ENCODE data around the gene CELA2B.
A peak's percentile ranks its signal among the peaks of the same experiment; 100 is the strongest.
"Not testable (repeated sequence)": the region's sequence is repeated elsewhere in the genome, so short reads cannot be mapped to it uniquely, and the experiment has no call there.

CELA2B gene

DNA sequence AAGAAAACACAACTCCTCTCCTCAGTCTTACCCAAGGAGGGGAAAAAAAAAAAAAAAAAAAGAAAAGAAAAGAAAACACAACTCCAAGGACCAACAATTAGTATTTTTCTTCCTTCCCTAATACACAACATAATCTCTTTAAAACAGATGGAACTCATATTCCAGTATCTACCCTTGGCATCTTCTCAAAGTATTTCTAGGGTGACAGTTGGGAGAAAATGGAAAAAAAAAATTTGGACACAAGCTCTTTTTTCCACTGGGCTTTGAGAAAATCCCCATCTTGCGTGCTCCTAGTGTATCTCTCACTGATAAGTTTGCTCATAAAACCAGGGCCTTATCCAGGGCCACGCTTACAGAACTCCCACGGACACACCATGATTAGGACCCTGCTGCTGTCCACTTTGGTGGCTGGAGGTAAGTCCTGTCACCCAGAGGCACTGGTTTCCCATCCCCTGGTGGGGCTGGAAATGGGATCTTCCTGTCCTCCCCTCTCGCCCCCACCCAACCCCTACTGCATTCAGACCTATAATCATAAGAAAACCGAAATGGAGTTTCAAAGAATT is at the start of gene CELA2B:
Gene CELA2B (plus strand): TSS at position 353 of the 563 bp plus-strand sequence. CDS start 22 bp downstream, at position 375.
- DNase-seq (ENCODE audit: low spot score) = no peak

DNA sequence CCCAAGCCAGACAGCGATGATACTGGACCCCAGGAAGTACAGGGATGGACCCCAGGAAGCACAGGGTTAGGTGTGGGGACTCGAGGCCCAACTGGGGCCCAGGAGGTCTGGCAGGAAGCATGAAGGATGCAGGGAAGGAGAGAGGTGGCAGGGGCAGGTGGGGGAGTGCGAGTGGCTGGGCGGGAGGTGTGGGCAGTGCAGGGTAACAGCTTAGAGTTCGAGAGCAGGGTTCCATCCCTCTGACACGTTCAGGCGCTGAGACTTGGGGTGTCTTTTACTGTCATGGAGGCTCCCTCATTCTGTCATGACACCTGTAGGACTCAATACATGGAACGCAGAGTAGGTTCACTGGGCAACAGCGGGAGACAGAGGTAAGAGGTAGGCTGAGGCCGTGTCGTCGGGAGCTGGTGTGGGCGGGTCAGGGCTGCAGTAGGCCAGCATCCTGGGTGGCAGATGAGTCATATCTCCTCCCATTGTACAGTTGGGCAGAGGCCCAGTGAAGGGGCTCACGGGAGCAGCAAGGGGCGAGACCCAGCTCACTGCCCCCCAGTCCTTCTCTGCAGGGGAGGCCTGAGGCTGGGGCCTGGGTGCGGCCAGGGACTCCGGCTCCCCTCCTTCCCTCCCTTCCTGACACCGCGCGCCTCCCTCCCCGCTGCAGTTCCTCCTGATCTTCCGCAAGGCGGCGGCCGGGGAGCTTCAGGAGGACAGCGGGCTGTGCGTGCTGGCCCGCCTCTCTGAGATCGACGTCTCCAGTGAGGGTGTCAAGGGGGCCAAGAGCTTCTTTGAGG is 49.2 kb upstream of the CELA2B start:
- peak; percentile 51 for DNase-seq (ENCODE audit: low spot score)

DNA sequence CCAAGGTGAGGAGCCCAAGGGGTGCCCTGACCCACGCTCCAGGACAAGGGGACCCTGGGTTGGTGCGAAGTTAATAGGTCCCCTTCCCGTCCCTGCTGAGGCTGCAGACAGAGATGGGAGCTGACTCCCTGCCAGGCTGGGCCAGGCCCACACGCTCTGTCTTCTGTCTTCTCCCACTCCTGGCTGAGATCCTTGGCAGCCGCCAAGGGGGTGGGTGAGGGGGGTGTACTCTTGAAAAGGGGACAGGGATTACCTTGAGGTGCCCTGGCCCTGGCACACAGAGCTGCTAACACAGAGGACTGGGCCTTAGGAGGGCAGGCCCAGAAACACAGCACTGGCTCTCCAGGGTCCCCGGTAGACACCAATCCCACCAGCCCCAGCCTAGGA is 48.6 kb upstream of the CELA2B start:
- DNase-seq (ENCODE audit: low spot score) = no peak

DNA sequence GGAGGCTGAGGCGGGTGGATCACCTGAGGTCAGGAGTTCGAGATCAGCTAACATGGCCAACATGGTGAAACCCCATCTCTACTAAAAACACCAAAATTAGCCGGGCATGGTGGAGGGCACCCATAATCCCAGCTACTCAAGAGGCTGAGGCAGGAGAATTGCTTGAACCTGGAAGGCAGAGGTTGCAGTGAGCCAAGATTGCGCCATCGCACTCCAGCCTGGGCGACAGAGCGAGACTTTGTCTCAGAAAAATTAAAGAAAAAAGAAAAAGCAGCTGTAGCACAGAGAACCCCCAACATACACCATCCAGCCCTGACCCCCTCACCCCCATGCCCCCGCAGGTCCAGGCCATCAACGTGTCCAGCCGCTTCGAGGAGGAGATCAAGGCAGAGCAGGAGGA is 47.7 kb upstream of the CELA2B start:
- DNase-seq (ENCODE audit: low spot score) = not testable (repeated sequence)

DNA sequence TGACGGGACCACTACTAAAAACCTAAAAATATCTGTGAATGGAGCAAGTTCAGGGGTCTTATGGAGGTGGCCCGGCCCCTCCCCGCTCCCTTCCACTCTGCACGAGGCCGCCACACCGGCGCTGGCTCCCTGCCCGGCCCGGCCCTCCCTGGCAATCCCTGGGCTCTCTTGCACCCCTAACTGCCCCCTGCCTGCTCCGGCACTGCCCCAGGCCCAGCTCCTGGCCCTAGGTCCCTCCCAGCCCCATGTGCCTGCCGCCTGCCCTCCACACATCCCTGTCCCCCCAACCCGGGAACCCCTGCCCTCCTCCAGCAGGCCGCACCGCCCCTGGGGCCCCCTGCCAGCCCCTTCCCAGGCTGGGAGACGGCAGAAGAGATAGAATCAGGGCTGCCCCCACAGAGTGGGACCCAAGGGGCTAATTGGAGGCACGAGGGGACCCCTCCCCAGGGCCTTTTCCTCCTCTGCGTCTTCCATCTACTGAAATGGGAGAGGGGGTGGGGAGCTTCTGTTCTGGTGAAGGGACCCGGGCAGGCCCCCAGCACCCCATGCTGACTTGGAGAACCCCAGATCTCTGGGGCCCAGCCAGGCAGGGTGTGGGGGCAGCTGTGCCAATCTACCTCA is 47.0 kb upstream of the CELA2B start:
- DNase-seq (ENCODE audit: low spot score) = no peak

DNA sequence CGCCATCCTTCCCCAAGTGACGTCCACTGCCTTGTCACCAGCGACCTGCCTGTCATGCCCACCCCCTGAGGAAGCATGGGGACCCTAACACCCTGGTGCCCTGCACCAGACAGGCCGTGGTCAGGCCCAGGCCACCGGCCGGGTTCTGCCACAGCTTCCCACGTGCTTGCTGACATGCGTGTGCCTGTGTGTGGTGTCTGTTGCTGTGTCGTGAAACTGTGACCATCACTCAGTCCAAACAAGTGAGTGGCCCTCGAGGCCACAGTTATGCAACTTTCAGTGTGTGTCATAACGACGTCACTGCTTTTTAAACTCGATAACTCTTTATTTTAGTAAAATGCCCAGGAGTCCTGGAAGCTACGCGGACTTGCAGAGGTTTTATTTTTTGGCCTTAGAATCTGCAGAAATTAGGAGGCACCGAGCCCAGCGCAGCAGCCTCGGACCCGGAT is 46.2 kb upstream of the CELA2B start:
- DNase-seq (ENCODE audit: low spot score) = no peak

DNA sequence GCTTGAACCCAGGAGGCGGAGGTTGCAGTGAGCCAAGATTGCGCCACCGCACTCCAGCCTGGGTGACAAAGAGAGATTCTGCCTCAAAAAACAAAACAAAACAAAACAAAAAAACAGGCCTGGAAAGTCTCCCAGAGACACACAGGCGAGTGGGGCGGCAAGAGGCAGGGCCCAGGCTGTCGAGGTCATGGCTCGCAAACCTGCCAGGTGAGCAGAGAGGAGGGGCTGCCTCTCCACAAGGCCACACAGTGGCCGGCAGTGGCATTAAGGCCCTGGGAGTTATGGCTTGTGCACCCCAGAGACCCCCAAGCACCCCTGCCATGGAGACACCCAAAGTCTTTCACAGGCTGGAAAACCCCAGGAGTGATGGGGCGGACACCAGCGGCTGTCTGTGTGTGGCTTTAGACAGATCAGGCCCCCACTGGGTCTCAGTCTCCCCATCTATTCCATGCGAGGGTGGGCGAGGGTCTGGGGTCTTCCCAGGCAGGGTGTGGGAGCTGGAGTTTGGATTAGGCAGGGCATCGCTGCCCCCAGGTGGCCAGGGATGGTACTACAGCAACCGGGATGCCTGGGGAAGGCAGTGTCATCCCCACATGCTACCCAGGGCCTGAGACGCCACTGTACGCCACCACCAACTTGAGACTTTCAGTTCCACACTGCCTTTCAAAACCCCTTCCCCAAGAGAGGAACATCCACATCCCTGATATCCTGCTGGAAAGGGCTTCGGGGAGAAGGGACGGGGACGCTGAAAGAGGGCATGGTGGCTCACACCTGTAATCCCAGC is 44.9 kb upstream of the CELA2B start:
- no peak for DNase-seq (ENCODE audit: low spot score)

DNA sequence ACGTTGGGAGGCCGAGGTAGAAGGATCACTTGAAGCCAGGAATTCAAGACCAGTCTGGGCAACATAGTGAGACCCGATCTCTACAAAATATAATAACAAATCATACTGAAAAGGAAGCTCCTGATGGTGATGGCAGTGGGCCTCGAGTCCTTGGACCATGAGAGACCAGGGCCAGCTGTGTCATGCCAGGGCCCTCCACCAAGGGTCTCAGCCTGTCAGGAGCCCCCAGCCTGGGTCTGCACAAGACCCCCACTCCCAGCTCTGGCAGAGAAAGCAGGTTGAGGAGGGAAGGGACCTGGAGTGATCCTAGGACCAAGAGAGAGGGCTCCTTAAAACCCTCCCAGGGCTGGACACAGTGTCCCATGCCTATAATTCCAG is 44.3 kb upstream of the CELA2B start:
- no peak for DNase-seq (ENCODE audit: low spot score)

DNA sequence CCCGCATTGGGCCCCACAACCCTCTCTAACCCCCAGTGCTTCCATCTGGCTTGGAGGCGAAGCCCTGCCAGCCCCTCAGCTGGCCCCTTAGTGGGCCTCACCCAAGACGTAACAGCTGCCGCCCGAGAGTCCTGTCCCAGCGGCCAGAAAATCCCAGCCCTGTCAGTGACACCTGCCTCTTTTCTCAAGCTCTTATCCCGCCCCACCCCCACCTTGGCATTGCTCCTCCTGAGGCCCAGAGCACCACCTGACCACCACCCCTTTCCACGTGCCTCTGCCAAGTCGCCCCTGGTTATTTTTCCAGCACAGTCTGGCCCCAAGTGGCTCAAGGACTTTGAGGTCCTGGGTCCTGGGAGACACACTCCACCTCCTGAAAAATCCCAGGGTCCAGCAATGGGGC is 43.6 kb upstream of the CELA2B start:
- DNase-seq (ENCODE audit: low spot score) = no peak

DNA sequence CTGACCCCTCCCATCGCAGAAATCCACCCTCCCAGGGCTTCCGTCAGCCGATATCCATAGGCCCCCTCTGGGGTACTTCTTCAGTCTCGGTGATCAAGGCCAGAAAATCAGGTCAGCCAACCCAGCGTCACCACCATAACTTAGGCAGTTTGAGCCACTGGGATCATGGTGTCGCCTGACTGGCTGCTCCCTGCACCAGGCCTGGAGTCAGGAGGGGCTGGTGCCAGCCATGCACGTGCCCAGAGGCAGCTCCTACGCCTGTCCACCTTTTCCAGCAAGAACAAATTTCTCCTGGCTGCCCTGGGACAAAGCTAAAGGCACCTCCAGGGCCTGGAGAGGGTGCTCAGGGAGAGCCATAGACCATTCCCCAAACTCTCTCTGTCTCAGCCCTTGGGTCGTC is 42.4 kb upstream of the CELA2B start:
- no peak for DNase-seq (ENCODE audit: low spot score)

DNA sequence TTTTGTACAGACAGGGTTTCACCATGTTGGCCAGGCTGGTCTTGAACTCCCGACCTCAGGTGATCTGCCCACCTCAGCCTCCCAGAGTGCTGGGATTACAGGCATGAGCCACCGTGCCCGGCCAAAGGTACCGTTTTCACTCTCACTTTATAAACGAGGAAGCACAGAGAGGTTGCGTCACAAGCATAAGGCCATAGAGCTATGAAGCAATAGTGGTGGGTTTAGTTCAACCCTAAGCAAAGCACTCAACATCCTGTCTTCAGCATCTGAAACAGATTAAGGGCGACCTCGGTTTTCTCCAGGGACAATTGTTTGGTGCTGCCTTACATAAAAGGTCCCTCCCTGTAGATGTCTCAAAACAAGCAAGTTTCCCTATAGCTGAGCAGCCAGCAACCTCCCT is 41.2 kb upstream of the CELA2B start:
- not testable (repeated sequence) for DNase-seq (ENCODE audit: low spot score)

DNA sequence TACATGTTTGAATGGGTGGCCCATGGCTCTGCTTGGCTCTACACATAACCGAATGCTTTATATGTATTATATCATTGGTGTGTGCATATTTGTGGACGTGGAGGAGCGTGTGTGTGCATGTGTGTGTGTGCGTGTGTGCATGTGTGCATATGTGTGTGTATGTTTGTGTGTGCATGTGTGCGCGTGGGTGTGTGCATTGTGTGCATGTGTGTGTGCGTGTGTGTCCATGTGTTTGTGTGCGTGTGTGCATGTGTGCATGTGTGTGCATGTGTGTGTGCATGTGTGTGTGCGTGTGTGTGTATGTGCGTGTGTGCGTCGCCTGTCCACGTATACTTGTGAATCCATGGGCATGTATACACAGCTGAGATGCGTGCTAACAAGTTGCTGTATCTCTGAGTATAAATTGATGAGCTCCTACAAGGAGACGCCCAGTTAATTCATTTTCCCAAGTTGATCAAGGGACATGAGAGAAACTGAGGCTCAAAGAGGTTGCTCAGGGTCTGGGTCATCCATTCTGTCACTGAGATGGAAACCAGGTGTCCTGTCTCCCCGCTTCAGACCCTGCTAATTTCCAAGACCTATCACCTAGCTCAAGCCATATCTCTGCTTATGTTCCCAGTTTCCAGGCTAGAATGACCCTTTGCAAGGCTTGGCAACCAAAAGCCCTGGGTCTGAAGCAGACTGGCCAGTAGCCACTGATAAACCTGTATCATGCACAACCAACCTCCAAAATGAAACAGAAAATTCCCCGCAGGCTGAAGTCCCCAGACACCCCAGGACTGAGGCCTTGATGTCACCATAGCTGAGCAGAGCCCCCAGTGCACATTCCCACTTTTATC is 40.4 kb upstream of the CELA2B start:
- DNase-seq (ENCODE audit: low spot score) = no peak

DNA sequence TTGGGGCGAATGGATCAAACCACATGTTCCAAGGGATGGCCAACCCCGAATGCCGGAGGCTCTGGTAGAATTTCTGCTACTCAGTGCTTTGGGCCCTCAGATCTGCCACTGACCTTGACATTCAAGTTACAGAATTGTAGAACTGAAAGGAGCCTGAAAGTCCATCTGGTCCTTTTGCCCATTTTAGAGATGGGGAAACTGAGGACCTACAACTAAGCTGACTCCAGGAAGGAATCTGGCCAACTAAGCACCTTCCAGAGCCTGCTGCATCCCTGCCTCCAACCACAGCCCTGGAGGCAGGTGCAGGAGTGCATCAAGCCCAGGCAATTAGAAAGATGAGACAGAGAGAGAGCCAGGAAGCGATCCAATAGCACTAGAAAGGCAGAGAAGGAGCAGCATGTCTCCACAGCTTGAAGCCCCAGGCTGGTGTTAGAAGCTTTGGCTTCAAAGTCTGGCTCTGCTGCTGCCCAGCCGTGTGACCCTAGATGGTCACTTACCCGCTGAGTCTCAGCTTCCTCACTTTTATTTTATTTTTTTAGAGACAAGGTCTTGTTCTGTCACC is 38.9 kb upstream of the CELA2B start:
- no peak for DNase-seq (ENCODE audit: low spot score)

DNA sequence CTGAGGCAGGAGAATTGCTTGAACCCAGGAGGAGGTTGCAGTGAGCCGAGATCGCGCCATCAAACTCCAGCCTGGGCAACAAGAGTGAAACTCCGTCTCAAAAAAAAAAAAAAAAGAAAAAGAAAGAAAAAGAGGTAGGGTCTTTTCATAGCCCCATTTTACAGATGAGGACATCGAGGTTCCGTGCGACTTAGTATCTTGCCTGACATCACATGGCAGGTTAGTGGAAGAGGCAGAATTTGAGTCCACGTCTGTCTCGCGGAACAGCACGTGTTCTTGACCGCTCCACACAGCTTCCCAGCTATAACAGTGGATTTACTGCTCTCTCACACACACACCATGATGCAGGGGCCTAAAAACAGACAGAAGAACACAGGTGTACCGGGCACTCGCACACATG is 36.6 kb upstream of the CELA2B start:
- no peak for DNase-seq (ENCODE audit: low spot score)

DNA sequence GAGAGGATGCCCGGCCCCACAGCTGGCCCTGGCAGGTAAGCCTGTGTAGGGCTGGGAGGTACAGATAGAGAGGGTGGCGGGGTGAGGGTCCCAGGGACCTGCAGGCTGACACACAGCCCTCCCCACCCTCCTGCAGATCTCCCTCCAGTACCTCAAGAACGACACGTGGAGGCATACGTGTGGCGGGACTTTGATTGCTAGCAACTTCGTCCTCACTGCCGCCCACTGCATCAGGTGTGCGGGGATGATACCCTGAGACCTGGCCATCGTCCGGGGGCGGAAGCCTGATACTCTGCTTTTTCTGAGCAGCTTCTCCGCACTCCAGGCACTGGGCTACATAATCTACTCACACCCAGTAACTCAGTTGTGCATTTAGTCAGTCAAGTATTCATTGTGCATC is 35.5 kb upstream of the CELA2B start:
- no peak for DNase-seq (ENCODE audit: low spot score)

DNA sequence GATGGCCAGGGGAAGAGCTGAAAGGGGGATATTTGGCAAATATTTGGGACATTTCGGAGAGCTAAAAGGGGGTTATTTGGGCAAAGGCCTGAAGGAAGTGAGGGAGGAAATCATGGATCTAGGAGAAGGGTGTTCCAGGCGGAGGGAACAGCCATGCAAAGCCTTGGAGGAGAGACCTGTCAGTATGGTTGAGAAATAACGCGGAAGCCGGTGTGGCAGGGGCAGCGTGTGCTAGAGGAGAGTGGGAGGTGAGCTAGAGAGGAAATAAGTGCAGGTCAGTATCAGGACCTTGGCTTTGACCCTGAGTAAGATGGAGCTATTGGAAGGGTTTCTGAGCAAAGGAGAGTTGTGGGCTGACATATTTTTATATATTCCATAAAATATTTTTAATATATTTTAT is 34.7 kb upstream of the CELA2B start:
- no peak for DNase-seq (ENCODE audit: low spot score)

DNA sequence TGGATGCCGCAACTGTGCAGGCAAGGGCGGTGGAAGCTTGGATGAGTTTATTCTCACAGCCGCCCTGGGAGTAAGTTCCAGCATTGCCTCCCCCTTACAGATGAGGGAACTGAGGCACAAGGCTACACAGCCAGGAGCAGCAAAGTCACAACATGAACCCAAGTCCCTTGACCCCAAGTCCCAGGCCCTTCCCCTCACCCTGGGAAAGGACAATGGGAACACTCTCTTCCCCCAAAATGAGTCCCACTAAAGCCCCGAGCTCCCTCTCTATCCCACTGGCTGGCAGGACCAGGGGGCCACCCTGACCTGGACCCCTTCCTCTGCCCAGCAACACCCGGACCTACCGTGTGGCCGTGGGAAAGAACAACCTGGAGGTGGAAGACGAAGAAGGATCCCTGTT is 33.8 kb upstream of the CELA2B start:
- DNase-seq (ENCODE audit: low spot score) = no peak

DNA sequence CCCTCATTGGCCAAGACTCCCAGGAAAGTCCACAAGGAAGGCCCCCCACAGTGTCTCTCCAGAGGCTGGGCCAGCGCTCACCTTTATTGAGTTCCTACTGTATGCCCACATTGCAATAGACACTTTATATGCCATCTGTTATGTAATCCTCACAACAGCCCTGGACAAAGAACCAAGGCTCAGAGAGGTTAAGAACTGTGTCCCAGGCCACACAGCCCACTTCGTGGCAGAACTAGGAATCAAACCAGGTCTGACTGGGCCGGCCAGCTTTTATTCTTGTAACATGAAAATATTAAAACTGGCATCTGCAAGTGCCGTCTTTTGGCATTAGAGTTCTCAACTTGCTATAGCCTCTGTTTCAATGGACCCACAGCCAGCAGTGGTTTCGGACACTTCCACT is 33.1 kb upstream of the CELA2B start:
- no peak for DNase-seq (ENCODE audit: low spot score)

DNA sequence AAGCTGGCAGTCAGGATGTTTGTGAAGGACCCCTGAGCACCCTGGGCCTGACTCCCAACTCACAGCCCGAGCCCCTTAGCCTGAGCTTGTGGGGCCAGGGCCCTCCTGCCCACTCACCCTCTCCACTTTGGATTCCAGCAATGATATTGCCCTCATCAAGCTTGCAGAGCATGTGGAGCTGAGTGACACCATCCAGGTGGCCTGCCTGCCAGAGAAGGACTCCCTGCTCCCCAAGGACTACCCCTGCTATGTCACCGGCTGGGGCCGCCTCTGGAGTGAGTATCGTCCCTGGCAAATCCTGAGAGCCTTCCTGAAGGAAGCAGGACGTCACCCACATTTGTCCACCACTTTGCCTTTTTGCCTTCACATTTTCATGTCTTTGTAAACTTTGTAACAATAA is 32.6 kb upstream of the CELA2B start:
- DNase-seq (ENCODE audit: low spot score) = no peak

DNA sequence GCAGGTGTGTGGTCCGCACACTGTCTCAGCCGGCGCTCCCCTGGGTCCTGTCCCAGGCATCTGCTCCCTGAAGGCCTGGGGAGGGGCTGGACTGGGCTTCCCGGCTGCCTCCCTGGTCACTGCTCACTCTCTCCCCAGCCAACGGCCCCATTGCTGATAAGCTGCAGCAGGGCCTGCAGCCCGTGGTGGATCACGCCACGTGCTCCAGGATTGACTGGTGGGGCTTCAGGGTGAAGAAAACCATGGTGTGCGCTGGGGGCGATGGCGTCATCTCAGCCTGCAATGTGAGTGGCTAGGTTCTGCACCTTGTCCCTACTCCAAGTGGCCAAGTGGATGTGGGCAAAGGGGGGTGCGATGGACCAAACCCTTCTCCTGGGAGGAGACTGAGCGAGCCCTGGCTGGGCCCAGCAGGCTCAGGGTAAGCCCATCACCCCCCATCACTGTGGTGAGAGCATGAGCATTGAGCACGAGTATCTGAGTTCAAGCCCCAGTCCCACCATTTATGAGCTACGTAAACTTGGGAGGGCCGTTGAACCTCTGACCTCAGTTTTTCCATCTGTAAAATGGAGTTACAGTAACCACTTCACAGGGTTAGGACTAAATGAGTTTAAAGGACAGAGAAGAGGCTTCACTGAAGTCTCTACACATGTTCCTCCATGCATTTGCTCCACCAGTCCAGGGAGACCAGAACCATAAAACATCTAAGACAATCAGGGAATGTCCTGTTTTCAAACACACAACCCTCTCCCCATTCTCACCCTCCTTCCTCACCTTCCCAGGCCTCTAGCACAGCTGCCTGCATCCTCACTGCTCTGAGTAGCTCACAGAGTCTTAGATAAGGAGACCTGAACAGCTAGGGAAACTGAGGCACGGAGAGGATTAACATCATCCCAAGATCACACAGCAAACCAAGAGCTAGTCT is 31.2 kb upstream of the CELA2B start:
- no peak for DNase-seq (ENCODE audit: low spot score)
